Measurements from ENCODE around the gene CGB5. TPM values are rescaled to one million over a fixed set of nuclear protein-coding genes. Genes with fewer than 3 reads are reported as not detected.

CGB5 gene
- total and polyA plus RNA-seq, 12 donors = 0.72 TPM; not detected in 11

DNA sequence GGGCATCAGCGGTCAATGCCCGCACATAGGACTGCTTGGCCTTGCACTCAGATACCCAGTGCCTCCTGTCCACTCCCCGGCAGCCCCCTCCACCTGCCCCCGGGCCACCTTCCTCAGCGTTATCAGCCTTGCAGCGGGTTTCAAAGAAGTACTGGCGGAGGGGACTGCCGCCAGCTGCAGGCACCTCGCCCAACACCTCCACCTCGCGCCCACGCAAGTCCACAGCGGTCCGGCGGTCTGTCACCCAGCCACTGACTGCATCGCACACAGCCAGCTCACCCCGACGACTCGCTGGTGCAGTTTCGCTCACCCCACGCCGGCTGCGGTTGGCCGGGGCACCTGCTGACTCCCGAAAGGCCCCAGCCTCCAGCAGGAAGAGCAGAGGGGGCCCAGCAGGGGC is 17.8 kb downstream of the CGB5 start:
- peaks cover 10% of the 10 kb centered on the region for H3K27me3 ChIP-seq
- no peaks in the 10 kb centered on the region for H3K36me3 ChIP-seq (replicated peaks in 1 of 2)
- 73 to 80% (median 76%) methylated on average over 1 to 25 of the region's 25 CpGs; no CpG with 5 or more reads in 1 of the 4 donors for WGBS, 4 donors
- DNase-seq = no peak
- intact Hi-C loops (cut with DNase I) = no loop called here
- TF ChIP-seq POLR2A (IDR thresholded peaks at IDR 0.05) = no peak
- TF ChIP-seq, protein P1, sequence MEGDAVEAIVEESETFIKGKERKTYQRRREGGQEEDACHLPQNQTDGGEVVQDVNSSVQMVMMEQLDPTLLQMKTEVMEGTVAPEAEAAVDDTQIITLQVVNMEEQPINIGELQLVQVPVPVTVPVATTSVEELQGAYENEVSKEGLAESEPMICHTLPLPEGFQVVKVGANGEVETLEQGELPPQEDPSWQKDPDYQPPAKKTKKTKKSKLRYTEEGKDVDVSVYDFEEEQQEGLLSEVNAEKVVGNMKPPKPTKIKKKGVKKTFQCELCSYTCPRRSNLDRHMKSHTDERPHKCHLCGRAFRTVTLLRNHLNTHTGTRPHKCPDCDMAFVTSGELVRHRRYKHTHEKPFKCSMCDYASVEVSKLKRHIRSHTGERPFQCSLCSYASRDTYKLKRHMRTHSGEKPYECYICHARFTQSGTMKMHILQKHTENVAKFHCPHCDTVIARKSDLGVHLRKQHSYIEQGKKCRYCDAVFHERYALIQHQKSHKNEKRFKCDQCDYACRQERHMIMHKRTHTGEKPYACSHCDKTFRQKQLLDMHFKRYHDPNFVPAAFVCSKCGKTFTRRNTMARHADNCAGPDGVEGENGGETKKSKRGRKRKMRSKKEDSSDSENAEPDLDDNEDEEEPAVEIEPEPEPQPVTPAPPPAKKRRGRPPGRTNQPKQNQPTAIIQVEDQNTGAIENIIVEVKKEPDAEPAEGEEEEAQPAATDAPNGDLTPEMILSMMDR (IDR thresholded peaks at IDR 0.05) = no peak
- no peak overlapping the region for H3K4me3 ChIP-seq
- no peaks in the 10 kb centered on the region for H3K9me3 ChIP-seq (replicated peaks in 1 of 3)
- H3K27ac ChIP-seq = no peak overlapping the region
- peaks cover 0 to 22% of the 10 kb centered on the region in 2 donors for H3K4me1 ChIP-seq (replicated peaks in 1 of 2)

DNA sequence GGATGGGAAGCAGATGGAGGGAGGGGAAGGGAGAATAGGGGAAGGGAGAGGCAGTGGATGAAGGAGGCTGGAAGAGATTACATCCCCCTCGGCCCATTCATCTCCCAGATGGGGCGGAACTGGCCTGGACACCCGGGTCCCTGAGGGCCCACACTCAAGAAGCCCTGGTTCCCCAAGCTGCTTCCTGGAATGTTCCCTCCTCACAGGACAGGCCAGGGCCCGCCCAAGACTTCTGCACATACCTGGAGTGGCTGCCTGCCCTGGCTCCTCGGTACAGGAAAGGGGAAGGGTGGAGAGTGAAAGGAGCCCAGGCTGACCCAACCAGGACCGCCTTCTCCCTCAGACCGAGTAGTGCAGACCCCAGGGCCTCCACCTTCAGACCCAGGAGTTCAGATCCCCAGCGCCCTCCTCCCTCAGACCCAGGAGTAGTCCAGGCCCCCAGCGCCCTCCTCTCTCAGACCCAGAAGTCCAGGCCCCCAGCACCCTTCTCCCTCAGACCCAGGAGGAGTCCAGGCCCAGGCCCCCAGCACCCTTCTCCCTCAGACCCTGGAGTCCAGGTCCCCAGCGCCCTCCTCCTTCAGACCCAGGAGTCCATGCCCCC is 20.5 kb downstream of the CGB5 start:
- DNase-seq = no peak
- no peaks in the 10 kb centered on the region for H3K9me3 ChIP-seq (replicated peaks in 1 of 3)
- TF ChIP-seq, protein P1 (IDR thresholded peaks at IDR 0.05) = no peak
- no peak for TF ChIP-seq POLR2A (IDR thresholded peaks at IDR 0.05)
- H3K36me3 ChIP-seq (replicated peaks in 1 of 2) = no peaks in the 10 kb centered on the region
- H3K27me3 ChIP-seq = peaks cover 6% of the 10 kb centered on the region
- 59 to 71% (median 67%) methylated on average over 3 to 10 of the region's 10 CpGs for WGBS, 4 donors
- peaks cover 0 to 6% of the 10 kb centered on the region in 2 donors for H3K4me1 ChIP-seq (replicated peaks in 1 of 2)
- no peak overlapping the region for H3K4me3 ChIP-seq
- intact Hi-C loops (cut with DNase I) = no loop called here
- H3K27ac ChIP-seq = no peak overlapping the region

- Histone ChIP-seq H3K36me3 (replicated peaks in 1 of 2) (no peaks in the 10 kb centered on the region), H3K27me3 (peaks cover 7% of the 10 kb centered on the region), H3K4me3 (no peak within 1 kb of the TSS), H3K9me3 (replicated peaks in 1 of 3) (no peaks in the 10 kb centered on the region), H3K27ac (no peak within 1 kb of the TSS), H3K4me1 (replicated peaks in 1 of 2) (peaks cover 0 to 6% of the 10 kb centered on the region in 2 donors)
- TF ChIP-seq, protein P1 (IDR thresholded peaks at IDR 0.05) = no peak
- TF ChIP-seq POLR2A (IDR thresholded peaks at IDR 0.05) = no peak
- WGBS, 4 donors = 7 to 37% (median 13%) methylated on average over 5 to 53 of the region's 53 CpGs
- intact Hi-C loops (cut with DNase I) = no loop called here
- DNase-seq = no peak
These were observed 21.3 kb downstream of the CGB5 start, which contains the start of gene NTF4 for GRCh38 chr19:49064768-49065611. Gene NTF4, minus strand, starts transcription at chr19:49064818. Its CDS starts 2,821 bp downstream, at chr19:49061997.

DNA sequence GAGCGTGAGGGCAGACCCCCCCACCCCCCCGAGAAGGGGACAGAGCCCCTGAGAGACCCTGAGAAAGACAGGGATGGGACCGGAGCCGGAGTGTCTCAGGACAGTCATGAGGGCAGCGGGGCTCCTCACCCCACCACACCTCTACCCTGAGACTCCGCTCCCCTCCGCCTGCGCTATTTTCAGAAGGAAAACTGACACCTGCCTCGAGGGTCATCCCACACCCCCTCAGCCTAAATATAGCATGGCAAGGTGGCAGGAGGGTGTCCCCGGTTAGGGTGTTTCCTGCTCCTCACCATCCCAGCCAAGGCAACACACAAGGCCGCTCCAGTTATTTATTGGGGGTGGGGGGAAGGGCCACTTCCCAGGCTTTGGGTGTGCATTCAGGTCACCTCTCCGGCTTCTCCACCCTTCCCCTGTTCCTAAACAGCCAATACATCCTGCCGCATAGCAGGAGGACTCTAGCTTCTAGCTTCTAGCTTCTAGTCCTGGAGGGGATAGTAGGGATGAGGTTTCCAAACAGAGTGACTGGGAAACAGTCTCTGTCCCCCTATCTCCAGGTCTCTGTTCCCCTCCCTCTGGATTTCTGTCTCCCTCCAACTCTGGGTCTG is 22.4 kb downstream of the CGB5 start:
- Histone ChIP-seq H3K36me3 (replicated peaks in 1 of 2) (no peaks in the 10 kb centered on the region), H3K4me1 (replicated peaks in 1 of 2) (peaks cover 0 to 6% of the 10 kb centered on the region in 2 donors), H3K27ac (no peak overlapping the region), H3K9me3 (replicated peaks in 1 of 3) (no peaks in the 10 kb centered on the region), H3K4me3 (no peak overlapping the region), H3K27me3 (peaks cover 16% of the 10 kb centered on the region)
- 49 to 61% (median 56%) methylated on average over 8 to 13 of the region's 13 CpGs for WGBS, 4 donors
- intact Hi-C loops (cut with DNase I) = no loop called here
- TF ChIP-seq POLR2A (IDR thresholded peaks at IDR 0.05) = no peak
- TF ChIP-seq, protein P1 (IDR thresholded peaks at IDR 0.05) = no peak
- no peak for DNase-seq
